Trophoblast cell (in vitro differentiated cells and primary cell): ENCODE results near the gene CNTNAP3B.
"Not testable (repeated sequence)": the region's sequence is repeated elsewhere in the genome, so short reads cannot be mapped to it uniquely, and the experiment has no call there.

Source experiments
- DNase-seq, 2 donors: peaks; one replicate each; pipeline ENCODE4 v3.0.0-alpha.2; 2016
- H2AFZ ChIP-seq: 2 replicates; pipeline ENCODE4 v1.6.1; 2013; ENCODE audit warnings: low read length, moderate library complexity, mild to moderate bottlenecking; ENCODE audit not compliant: insufficient read depth, poor library complexity
- H2AK5ac ChIP-seq: 2 replicates; pipeline ENCODE4 v1.6.1; 2013; ENCODE audit warnings: mild to moderate bottlenecking, low read length
- H2BK120ac ChIP-seq: 2 replicates; pipeline ENCODE4 v1.6.1; 2013; ENCODE audit warnings: low read length, mild to moderate bottlenecking, moderate library complexity; ENCODE audit not compliant: insufficient read depth, poor library complexity
- H2BK12ac ChIP-seq: 2 replicates; pipeline ENCODE4 v1.6.1; 2013; ENCODE audit warnings: mild to moderate bottlenecking, low read length, moderate library complexity
- H2BK5ac ChIP-seq: 2 replicates; pipeline ENCODE4 v1.6.1; 2013; ENCODE audit warnings: low read length, low read depth, moderate library complexity, mild to moderate bottlenecking; ENCODE audit not compliant: poor library complexity
- H3K14ac ChIP-seq: 2 replicates; pipeline ENCODE4 v1.6.1; 2013; ENCODE audit warnings: mild to moderate bottlenecking, low read length
- H3K18ac ChIP-seq: 2 replicates; pipeline ENCODE4 v1.6.1; 2013; ENCODE audit warnings: mild to moderate bottlenecking, low read length
- H3K23ac ChIP-seq: 2 replicates; pipeline ENCODE4 v1.6.1; 2013; ENCODE audit warnings: low read length
- H3K27ac ChIP-seq: 2 replicates; pipeline ENCODE4 v1.5.1; 2013; ENCODE audit warnings: low read depth, mild to moderate bottlenecking, inconsistent platforms, low read length, moderate library complexity
- H3K27me3 ChIP-seq: 2 replicates; pipeline ENCODE4 v1.6.1; 2013; ENCODE audit warnings: inconsistent platforms, mild to moderate bottlenecking, low read length, moderate library complexity; ENCODE audit not compliant: insufficient read depth
- H3K36me3 ChIP-seq, 2 experiments: 1 replicate in 1 of 2; 2 replicates in 1 of 2; pipeline ENCODE4 v1.6.1; 2013; ENCODE audit warnings: low read length in 2 of 2, mild to moderate bottlenecking in 2 of 2, moderate library complexity in 1 of 2; ENCODE audit not compliant: insufficient read depth in 2 of 2, control insufficient read depth in 1 of 2
- H3K4ac ChIP-seq: 2 replicates; pipeline ENCODE4 v1.6.1; 2013; ENCODE audit warnings: low read depth, mild to moderate bottlenecking, low read length, moderate library complexity
- H3K4me1 ChIP-seq, 2 experiments: 1 replicate in 1 of 2; 2 replicates in 1 of 2; pipeline ENCODE4 v1.6.1; 2013; ENCODE audit warnings: low read length in 2 of 2, mild to moderate bottlenecking in 2 of 2, moderate library complexity in 1 of 2; ENCODE audit not compliant: insufficient read depth in 2 of 2, control insufficient read depth in 1 of 2
- H3K4me2 ChIP-seq: 2 replicates; pipeline ENCODE4 v1.6.1; 2013; ENCODE audit warnings: inconsistent platforms, mild to moderate bottlenecking, low read length, moderate library complexity
- H3K4me3 ChIP-seq: 2 replicates; pipeline ENCODE4 v1.5.1; 2013; ENCODE audit warnings: mild to moderate bottlenecking, low read depth, low read length, inconsistent platforms
- H3K79me1 ChIP-seq: one replicate; pipeline ENCODE4 v1.6.1; 2013; ENCODE audit warnings: low read length
- H3K79me2 ChIP-seq: 2 replicates; pipeline ENCODE4 v1.6.1; 2013; ENCODE audit warnings: low read length, mild to moderate bottlenecking; ENCODE audit not compliant: control insufficient read depth, insufficient read depth, poor library complexity
- H3K9ac ChIP-seq: 2 replicates; pipeline ENCODE4 v1.6.1; 2013; ENCODE audit warnings: mild to moderate bottlenecking, low read length
- H3K9me3 ChIP-seq: 2 replicates; pipeline ENCODE4 v1.6.1; 2013; ENCODE audit warnings: low read depth, mild to moderate bottlenecking, control low read depth, inconsistent platforms, low read length; ENCODE audit not compliant: insufficient read depth
- H4K12ac ChIP-seq: 2 replicates; pipeline ENCODE4 v1.6.1; 2013; ENCODE audit warnings: low read depth, mild to moderate bottlenecking, low read length, moderate library complexity
- H4K8ac ChIP-seq: 2 replicates; pipeline ENCODE4 v1.6.1; 2013; ENCODE audit warnings: low read depth, mild to moderate bottlenecking, low read length, moderate library complexity
- H4K91ac ChIP-seq: one replicate; pipeline ENCODE4 v1.6.1; 2013; ENCODE audit warnings: low read depth, mild to moderate bottlenecking, low read length, moderate library complexity
- WGBS: extraction: QIAGEN DNeasy Blood & Tissue Kit; methylation state at CpG from one replicate; pipeline ENCODE4 v1.1.7; 2013; ENCODE audit warnings: missing lambda C conversion rate; ENCODE audit not compliant: insufficient read length, insufficient coverage; ENCODE audit errors: extremely low coverage; 5-methylcytosine and 5-hydroxymethylcytosine counted together

CNTNAP3B gene

DNA sequence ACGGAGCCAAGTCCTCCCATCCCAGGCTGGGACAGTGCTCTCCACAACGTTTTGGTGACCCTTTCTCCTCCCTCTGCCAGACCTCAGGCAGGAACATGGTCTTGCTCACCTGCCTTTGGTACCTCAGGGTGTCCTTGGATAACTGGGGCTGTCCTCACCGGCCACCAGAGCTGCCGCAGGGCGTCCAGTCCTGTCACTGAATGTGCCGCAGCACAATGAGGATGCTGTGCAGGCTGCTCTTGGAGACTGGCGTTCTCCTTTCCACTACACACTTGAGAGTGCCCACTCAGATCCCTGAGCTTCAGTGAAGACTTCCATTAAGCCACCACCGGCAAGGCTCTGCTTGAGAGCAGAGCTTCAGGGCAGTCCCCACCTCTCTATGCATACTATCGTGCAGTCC lies 33.3 kb downstream of the CNTNAP3B start:
- H4K12ac ChIP-seq, DNase-seq, H3K23ac ChIP-seq, H3K36me3 ChIP-seq, H2AFZ ChIP-seq, H3K79me2 ChIP-seq, H3K27me3 ChIP-seq, H3K9ac ChIP-seq, H4K91ac ChIP-seq, H3K4ac ChIP-seq, H2BK5ac ChIP-seq, H3K18ac ChIP-seq, H3K79me1 ChIP-seq, H2BK12ac ChIP-seq, H3K9me3 ChIP-seq, H4K8ac ChIP-seq, H3K4me3 ChIP-seq, H3K4me1 ChIP-seq, H3K27ac ChIP-seq, H3K14ac ChIP-seq, H2BK120ac ChIP-seq, H3K4me2 ChIP-seq, H2AK5ac ChIP-seq: not testable (repeated sequence)
- WGBS: no CpG with 5 or more reads among the region's 9 CpGs

- not testable (repeated sequence) for H3K36me3 ChIP-seq, H2AK5ac ChIP-seq, H3K9ac ChIP-seq, H2BK120ac ChIP-seq, H3K4me2 ChIP-seq, H3K23ac ChIP-seq, H3K18ac ChIP-seq, H3K79me2 ChIP-seq, H3K4me3 ChIP-seq, H4K8ac ChIP-seq, H3K14ac ChIP-seq, H3K9me3 ChIP-seq, H3K4me1 ChIP-seq, H3K79me1 ChIP-seq, H3K4ac ChIP-seq, DNase-seq, H3K27ac ChIP-seq, H4K12ac ChIP-seq, H2BK12ac ChIP-seq, H3K27me3 ChIP-seq, H2BK5ac ChIP-seq, H4K91ac ChIP-seq, H2AFZ ChIP-seq
- WGBS: no CpG with 5 or more reads among the region's 1 CpG
Observed at GRCh38 chr9:42084559-42084952, 44.7 kb downstream of the CNTNAP3B start.

DNA sequence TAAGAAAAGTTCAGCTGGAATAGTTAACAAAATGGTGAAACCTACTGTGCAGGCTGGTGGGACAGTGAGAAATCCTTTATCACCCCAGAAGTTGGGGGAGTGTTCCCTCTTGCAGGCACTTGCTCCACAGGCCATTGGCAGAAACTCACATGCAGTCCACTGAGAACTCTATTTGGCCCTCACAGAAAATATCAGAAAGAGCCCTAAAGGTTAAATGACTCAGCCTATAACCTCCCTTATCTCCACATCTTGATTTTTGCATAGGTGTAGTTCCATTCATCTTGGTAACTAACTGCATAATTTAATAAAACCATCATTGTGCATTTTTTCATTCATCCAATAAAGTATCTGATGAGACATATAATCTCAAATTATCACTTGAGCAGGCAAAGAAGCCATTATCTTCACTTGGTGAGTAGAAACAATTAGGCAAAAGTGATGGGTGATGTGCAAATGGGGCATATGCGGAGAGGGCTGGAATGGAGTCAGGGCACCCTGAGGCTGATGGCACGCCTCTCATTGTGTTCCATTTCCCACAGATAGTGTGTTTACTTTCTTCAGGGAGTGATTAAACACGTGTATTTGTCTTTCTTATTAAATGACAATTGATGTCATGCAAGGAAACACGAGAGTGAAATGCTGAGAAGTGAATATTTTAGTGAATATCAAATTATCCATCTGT lies 45.2 kb downstream of the CNTNAP3B start:
- not testable (repeated sequence) for DNase-seq, H3K4me1 ChIP-seq, H3K27me3 ChIP-seq, H3K79me1 ChIP-seq, H2BK12ac ChIP-seq, H3K4me2 ChIP-seq, H2AK5ac ChIP-seq, H3K9me3 ChIP-seq, H4K91ac ChIP-seq, H3K79me2 ChIP-seq, H3K27ac ChIP-seq, H4K8ac ChIP-seq, H2AFZ ChIP-seq, H3K4me3 ChIP-seq, H4K12ac ChIP-seq, H2BK5ac ChIP-seq, H3K23ac ChIP-seq, H3K9ac ChIP-seq, H3K4ac ChIP-seq, H2BK120ac ChIP-seq, H3K36me3 ChIP-seq, H3K14ac ChIP-seq, H3K18ac ChIP-seq
- no CpG with 5 or more reads among the region's 4 CpGs for WGBS

DNA sequence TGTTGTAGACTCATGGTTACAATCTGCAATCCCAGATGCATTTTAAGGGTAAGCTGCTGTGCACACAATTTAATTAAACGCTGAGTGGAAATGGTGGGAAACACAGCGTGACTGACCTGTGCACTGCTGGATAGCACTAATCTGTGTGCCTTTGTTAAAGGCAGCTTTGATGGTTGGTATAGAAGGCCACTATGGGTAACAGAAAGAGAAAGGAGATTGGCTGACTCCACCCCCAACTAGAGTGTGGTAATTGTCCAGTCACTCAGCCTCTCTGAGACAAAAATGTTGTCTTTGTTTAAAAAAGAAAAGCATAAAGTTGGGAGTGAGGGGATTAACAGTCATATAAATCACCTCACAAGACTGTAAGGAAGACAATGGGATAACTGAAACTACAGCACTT lies 48.9 kb downstream of the CNTNAP3B start:
- H3K4me2 ChIP-seq, H4K91ac ChIP-seq, H2BK12ac ChIP-seq, H3K9me3 ChIP-seq, H3K14ac ChIP-seq, H2AK5ac ChIP-seq, H3K23ac ChIP-seq, H4K8ac ChIP-seq, H4K12ac ChIP-seq, H3K79me2 ChIP-seq, H2BK5ac ChIP-seq, H3K27me3 ChIP-seq, DNase-seq, H3K36me3 ChIP-seq, H2BK120ac ChIP-seq, H3K4ac ChIP-seq, H3K18ac ChIP-seq, H3K27ac ChIP-seq, H3K4me3 ChIP-seq, H3K9ac ChIP-seq, H3K79me1 ChIP-seq, H3K4me1 ChIP-seq, H2AFZ ChIP-seq: not testable (repeated sequence)
- no CpG with 5 or more reads among the region's 2 CpGs for WGBS
